ENCODE data around the gene KLK8.

DNA sequence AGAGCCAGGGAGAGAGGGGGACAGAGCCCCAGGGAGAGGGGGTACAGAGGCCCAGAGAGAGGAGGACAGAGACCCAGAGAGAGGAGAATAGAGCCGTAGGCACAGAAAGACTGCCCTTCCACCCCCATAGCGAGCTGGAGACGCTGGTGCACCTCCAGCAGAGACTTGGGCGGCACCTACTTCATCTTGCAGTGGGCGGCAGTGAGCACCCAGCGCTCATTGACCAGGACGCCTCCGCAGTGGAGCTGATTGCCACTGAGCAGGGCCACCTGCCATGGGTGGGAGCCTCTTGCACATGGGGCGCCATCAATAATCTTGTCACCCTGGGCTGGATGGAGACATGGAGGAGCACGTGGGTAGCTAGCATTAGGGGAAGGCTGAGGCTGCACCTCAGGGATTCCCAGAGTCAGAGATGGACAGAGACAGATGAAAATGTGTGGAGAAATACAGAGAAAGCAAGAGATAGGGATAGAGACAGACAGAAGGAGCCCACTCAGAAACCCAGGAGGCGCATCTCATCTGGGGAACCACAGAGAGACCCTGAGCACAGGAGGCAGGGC lies 19.7 kb downstream of the KLK8 start:
- TF ChIP-seq, protein P1, sequence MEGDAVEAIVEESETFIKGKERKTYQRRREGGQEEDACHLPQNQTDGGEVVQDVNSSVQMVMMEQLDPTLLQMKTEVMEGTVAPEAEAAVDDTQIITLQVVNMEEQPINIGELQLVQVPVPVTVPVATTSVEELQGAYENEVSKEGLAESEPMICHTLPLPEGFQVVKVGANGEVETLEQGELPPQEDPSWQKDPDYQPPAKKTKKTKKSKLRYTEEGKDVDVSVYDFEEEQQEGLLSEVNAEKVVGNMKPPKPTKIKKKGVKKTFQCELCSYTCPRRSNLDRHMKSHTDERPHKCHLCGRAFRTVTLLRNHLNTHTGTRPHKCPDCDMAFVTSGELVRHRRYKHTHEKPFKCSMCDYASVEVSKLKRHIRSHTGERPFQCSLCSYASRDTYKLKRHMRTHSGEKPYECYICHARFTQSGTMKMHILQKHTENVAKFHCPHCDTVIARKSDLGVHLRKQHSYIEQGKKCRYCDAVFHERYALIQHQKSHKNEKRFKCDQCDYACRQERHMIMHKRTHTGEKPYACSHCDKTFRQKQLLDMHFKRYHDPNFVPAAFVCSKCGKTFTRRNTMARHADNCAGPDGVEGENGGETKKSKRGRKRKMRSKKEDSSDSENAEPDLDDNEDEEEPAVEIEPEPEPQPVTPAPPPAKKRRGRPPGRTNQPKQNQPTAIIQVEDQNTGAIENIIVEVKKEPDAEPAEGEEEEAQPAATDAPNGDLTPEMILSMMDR (IDR thresholded peaks at IDR 0.05; ENCODE audit: low read depth, low read length, missing input control), result no peak
- TF ChIP-seq JUND (IDR thresholded peaks at IDR 0.05), result no peak

Data from liver (tissue), 3 donors.